Activated CD4-positive, alpha-beta T cell treated with anti-CD3 and anti-CD28 coated beads for 36 hours (primary cell): ENCODE measurements around the gene NRROS. TPM values are rescaled to one million over a fixed set of nuclear protein-coding genes. Genes with fewer than 3 reads are reported as not detected.
"Not testable (repeated sequence)": the region's sequence is repeated elsewhere in the genome, so short reads cannot be mapped to it uniquely, and the experiment has no call there.

Source experiments
- ATAC-seq: fragments of 200-7000 bp; cut with Tn5 transposase; one replicate; pipeline ENCODE4 v1.10.0; 2021; ENCODE audit warnings: mild to moderate bottlenecking, moderate library complexity
- CTCF ChIA-PET: fragments of 350-600 bp; sonication (Branson Sonifier 250); formaldehyde crosslinking; loops from one replicate; lab custom pipeline; 2021; ENCODE audit warnings: antibody characterized with exemption; lab: Charles Lee
- POLR2A ChIA-PET: fragments of 350-600 bp; sonication (Branson Sonifier 250); formaldehyde crosslinking; loops from one replicate; lab custom pipeline; 2021; ENCODE audit warnings: antibody characterized with exemption, inconsistent platforms; lab: Charles Lee
- DNase-seq: peaks from one replicate; pipeline ENCODE4 v3.0.0-alpha.2; 2020
- H3K27ac Mint-ChIP-seq: one replicate; pipeline ENCODE4 v1.8.0; 2021; ENCODE audit warnings: mixed read lengths
- H3K27me3 Mint-ChIP-seq: one replicate; pipeline ENCODE4 v1.8.0; 2021; ENCODE audit warnings: mixed read lengths
- H3K36me3 Mint-ChIP-seq: one replicate; pipeline ENCODE4 v1.8.0; 2021; ENCODE audit warnings: low read depth, mixed read lengths
- H3K4me1 Mint-ChIP-seq: one replicate; pipeline ENCODE4 v1.8.0; 2021; ENCODE audit warnings: mixed read lengths
- H3K4me3 Mint-ChIP-seq: one replicate; pipeline ENCODE4 v1.8.0; 2021; ENCODE audit warnings: mild to moderate bottlenecking, moderate library complexity, mixed read lengths
- H3K9me3 Mint-ChIP-seq: one replicate; pipeline ENCODE4 v1.8.0; 2021; ENCODE audit warnings: low read depth, mixed read lengths
- intact Hi-C, 2 experiments: fragments of 100-400 bp; cut with DNase I in 1 of 2; cut with micrococcal nuclease in 1 of 2; formaldehyde crosslinking; loops; one replicate each; pipeline versions ENCODE4 v1.14.2 to v1.15.1; 2022 to 2024; cut with DNase I, micrococcal nuclease
- total RNA-seq, 2 experiments: library from RNA; stranded (reverse); gene quantifications; one replicate each; pipeline ENCODE4 v1.2.3, GENCODE V29; 2021

The NRROS gene
- 10 to 100 TPM; 19.6 to 19.7 TPM for total RNA-seq

DNA sequence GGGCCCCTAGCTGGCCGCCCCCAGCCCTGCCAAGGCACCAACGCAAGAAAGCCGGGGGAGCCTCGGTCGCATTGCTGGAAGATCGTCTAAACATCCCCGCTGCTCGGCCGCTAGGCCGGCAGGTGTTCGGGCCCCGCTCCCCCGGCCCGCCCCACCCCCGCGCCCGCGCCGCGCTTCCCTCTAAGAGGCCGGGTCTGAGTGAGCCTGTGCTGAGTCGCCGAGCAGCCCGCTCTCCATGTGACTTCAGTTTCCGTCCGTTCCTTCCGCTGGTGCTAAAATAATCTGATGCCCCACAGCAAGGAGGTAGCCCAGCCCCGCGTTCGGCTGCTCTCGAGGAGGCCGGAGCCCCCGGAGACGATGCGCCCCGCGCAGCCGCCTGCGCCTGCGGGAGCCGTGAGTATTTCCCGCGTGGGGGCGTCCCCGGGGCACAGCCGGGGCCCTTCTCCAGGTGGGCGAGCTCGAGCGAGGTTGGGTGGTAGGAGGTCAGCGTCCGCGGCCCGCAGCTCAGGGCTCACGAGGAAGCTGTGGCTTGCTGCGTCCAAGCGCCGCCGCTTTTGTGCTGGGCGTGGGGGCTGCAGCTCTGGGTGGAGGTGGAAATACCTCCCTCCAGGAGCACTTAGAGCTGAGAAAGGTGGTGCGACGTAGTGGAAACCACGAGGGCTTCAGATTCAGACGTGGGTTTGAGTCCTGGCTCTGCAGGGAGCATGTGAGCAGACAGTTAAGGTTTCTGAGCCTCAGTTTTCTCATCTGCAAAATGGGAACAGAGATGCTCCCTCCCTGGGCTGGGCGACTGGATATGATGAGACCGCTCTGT, at the start of gene NRROS:
TSS of gene NRROS (plus strand) at position 212 of the 814 bp plus-strand sequence. CDS start 14,846 bp downstream, outside the sequence.
- Mint-ChIP-seq H3K27ac (peak within 1 kb of the TSS; percentile 98), H3K9me3 (no peaks in the 10 kb centered on the region), H3K27me3 (no peaks in the 10 kb centered on the region), H3K4me1 (peaks cover 62% of the 10 kb centered on the region), H3K4me3 (peak within 1 kb of the TSS; percentile 81), H3K36me3 (peaks cover 22% of the 10 kb centered on the region)
- ChIA-PET CTCF (interaction anchor here (0.7 to 1.4 kb wide), 5 partner anchors 8 to 1095 kb away, joined by 3 to 6 read pairs (median 3); no protein-coding TSS in a partner anchor), POLR2A (interaction anchor here (0.9 kb wide), 1 partner anchor 31 kb away, joined by 5 read pairs; no protein-coding TSS in a partner anchor)
- ATAC-seq (peak; percentile 65), DNase-seq (peak; percentile 86)
- intact Hi-C loops: loop anchor here (1.0 to 10.0 kb wide), 7 partner anchors 29 to 365 kb away; partner anchors contain the start of genes FBXO45 (in 2 of the 2), WDR53 (in 2 of the 2), CEP19 (in 1 of the 2) and PIGX (in 1 of the 2)

DNA sequence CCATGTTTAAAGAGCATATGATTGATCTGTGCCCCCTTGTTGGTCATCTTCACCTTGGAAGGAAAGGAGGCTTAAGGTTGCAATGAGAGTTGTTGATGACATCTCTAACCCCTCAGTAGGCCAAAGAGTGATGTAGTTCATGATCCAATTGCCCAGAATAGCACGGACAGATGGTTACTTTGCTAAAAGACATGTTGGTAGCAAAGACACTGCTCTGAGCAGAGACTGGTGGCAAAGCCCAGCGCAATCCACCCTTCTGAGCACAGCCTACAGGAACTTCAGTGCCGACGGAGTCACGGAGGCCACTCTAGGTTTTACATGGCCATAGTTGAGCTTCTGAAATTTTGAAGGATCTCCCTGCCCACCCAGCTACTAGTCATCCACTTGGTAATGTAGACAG, 49.2 kb upstream of the NRROS start:
- no peak overlapping the region for H3K4me3 Mint-ChIP-seq
- no peak for ATAC-seq
- intact Hi-C loops: no loop called here
- peaks cover 10% of the 10 kb centered on the region for H3K36me3 Mint-ChIP-seq
- POLR2A ChIA-PET: no interaction called here
- H3K27me3 Mint-ChIP-seq: no peaks in the 10 kb centered on the region
- no peaks in the 10 kb centered on the region for H3K4me1 Mint-ChIP-seq
- DNase-seq: no peak
- no peak overlapping the region for H3K27ac Mint-ChIP-seq
- CTCF ChIA-PET: interaction anchor here (0.5 to 1.5 kb wide), 8 partner anchors 11 to 589 kb away, joined by 3 to 5 read pairs (median 4); no protein-coding TSS in a partner anchor
- H3K9me3 Mint-ChIP-seq: no peaks in the 10 kb centered on the region

DNA sequence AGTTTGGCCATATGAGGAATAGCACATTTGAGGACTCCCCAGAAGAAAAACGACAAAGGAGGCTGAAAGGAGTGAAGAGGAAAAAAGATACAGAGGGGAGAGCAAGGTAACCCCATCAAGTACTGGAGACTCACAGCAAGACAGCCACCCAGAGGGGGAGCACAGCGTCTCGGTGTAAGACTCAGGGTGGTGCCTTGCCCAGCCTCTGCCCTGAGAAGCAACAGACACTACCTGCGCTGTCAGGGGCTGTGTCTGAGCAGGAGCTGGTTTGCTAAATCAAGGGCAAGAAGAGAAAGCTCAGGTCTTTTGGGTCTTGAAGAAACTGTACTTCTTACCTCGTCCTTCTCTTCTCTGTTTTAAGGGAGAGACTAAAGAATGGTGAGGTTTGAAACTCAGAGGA, 43.1 kb upstream of the NRROS start:
- ChIA-PET POLR2A (no interaction called here), CTCF (interaction anchor here (0.6 to 1.9 kb wide), 2 partner anchors 89 to 241 kb away, joined by 3 to 5 read pairs; no protein-coding TSS in a partner anchor)
- Mint-ChIP-seq H3K4me3 (no peak overlapping the region), H3K4me1 (no peaks in the 10 kb centered on the region), H3K27me3 (no peaks in the 10 kb centered on the region), H3K27ac (no peak overlapping the region), H3K36me3 (no peaks in the 10 kb centered on the region), H3K9me3 (no peaks in the 10 kb centered on the region)
- intact Hi-C loops: no loop called here
- DNase-seq (no peak), ATAC-seq (no peak)

DNA sequence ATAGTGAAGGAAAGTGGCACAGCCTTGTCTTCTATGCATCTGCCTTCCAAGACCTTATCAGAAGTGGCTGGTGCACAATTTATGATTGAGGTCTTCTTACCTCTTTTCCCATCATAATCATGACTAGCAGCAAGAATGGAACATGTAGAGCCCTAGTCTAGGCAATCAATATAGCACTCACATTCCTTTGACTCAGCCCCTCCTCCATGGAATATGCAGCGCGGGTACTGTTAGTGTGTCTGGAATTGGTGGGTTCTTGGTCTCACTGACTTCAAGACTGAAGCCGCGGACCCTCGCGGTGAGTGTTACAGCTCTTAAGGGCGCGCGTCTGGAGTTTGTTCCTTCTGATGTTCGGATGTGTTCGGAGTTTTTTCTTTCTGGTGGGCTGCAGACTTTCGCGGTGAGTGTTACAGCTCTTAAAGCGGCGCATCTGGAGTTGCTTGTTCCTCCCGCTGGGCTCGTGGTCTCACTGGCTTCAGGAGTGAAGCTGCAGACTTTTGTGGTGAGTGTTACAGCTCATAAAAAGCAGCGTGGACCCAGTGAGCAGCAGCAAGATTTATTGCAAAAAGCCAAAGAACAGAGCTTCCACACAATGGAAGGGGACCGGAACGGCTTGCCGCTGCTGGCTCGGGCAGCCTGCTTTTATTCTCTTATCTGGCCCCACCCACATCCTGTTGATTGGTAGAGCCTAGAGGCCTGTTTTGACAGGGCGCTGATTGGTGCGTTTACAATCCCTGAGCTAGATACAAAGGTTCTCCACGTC, 41.3 kb upstream of the NRROS start:
- H3K9me3 Mint-ChIP-seq, H3K27me3 Mint-ChIP-seq, H3K36me3 Mint-ChIP-seq, H3K27ac Mint-ChIP-seq, intact Hi-C loops, H3K4me1 Mint-ChIP-seq: not testable (repeated sequence)
- DNase-seq (peak; percentile 56), ATAC-seq (peak; percentile 26)
- CTCF ChIA-PET: interaction anchor here (0.6 to 1.5 kb wide), 6 partner anchors 9 to 344 kb away, joined by 3 to 5 read pairs (median 3); partner anchors contain the start of gene NCBP2
- POLR2A ChIA-PET: interaction anchor here (0.6 to 1.2 kb wide), 2 partner anchors 142 to 310 kb away, joined by 3 read pairs; partner anchors contain the start of gene PCYT1A
- H3K4me3 Mint-ChIP-seq: peak overlapping the region; percentile 65

DNA sequence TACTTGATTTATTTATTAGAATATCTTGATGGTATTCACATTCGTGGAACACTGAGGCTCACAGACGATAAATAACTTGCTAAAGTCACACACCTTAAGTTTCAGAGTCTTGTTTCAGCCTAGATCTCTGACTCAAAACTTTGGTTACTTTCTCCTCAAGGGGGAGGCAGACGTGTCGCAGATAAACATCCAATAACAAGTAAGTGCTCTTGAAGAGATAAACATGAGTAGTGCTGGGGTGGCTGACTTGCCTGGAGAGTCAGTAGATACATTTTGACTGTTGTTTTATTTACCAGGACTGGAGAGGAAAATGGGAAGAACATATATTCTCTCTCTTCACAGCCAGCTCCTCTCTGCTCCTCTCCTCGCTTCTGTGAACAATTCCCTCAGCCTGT, 39.8 kb upstream of the NRROS start:
- no peaks in the 10 kb centered on the region for H3K9me3 Mint-ChIP-seq
- ATAC-seq: no peak
- no peaks in the 10 kb centered on the region for H3K27me3 Mint-ChIP-seq
- DNase-seq: no peak
- H3K27ac Mint-ChIP-seq: no peak overlapping the region
- no peaks in the 10 kb centered on the region for H3K36me3 Mint-ChIP-seq
- intact Hi-C loops: loop anchor here (10.0 kb wide), 2 partner anchors 235 to 345 kb away; partner anchors contain the start of gene NCBP2 (in 1 of the 2)
- ChIA-PET POLR2A (no interaction called here), CTCF (no interaction called here)
- H3K4me3 Mint-ChIP-seq: no peak overlapping the region
- peaks cover 5% of the 10 kb centered on the region for H3K4me1 Mint-ChIP-seq

DNA sequence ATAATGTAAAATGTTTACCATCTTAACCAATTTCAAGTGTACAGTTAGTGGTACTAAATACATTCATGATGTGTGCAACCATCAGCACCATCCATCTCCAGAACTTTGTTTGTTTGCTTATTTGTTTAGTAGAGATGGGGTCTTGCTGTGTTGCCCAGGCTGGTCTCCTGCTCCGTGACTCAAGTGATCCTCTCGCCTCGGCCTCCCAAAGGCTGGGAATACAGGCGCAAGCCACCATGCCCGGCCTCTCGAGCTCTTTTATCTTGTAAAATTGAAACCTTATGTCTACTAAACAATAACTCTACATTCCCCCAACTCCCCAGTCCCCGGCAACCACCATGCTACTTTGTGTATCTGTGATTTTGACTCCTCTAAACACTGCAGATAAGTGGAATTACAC, 39.1 kb upstream of the NRROS start:
- CTCF ChIA-PET: no interaction called here
- Mint-ChIP-seq H3K4me1 (peaks cover 6% of the 10 kb centered on the region), H3K27ac (no peak overlapping the region), H3K4me3 (no peak overlapping the region), H3K27me3 (no peaks in the 10 kb centered on the region), H3K36me3 (no peaks in the 10 kb centered on the region), H3K9me3 (no peaks in the 10 kb centered on the region)
- intact Hi-C loops: loop anchor here (10.0 kb wide), 2 partner anchors 234 to 344 kb away; partner anchors contain the start of gene NCBP2 (in 1 of the 2)
- POLR2A ChIA-PET: no interaction called here
- ATAC-seq: no peak
- DNase-seq: no peak

DNA sequence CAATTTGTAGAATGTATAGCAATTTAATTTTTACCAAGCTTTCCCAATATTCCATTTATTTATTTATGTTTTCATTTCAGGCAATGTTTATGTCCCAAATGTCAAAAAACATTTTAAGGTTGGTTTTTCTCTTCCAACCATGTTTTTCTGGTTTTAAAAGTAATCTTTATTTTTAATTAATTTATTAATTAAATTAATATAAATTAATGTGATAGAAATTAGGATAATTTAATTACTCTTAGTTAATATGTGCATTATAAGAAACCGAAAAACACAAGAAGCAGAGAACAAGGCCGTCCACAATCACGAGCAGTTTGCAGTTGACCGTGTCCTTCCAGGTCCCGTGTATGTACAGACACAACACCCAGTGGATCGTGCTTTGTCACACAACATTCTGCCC, 36.8 kb upstream of the NRROS start:
- POLR2A ChIA-PET: no interaction called here
- no peak for ATAC-seq
- Mint-ChIP-seq H3K36me3 (no peaks in the 10 kb centered on the region), H3K27ac (no peak overlapping the region), H3K27me3 (no peaks in the 10 kb centered on the region), H3K9me3 (no peaks in the 10 kb centered on the region), H3K4me1 (peaks cover 6% of the 10 kb centered on the region), H3K4me3 (no peak overlapping the region)
- intact Hi-C loops: loop anchor here (10.0 kb wide), 2 partner anchors 232 to 342 kb away; partner anchors contain the start of gene NCBP2 (in 1 of the 2)
- CTCF ChIA-PET: interaction anchor here (12.4 kb wide), 1 partner anchor 85 kb away, joined by 216 read pairs; no protein-coding TSS in a partner anchor
- DNase-seq: no peak

DNA sequence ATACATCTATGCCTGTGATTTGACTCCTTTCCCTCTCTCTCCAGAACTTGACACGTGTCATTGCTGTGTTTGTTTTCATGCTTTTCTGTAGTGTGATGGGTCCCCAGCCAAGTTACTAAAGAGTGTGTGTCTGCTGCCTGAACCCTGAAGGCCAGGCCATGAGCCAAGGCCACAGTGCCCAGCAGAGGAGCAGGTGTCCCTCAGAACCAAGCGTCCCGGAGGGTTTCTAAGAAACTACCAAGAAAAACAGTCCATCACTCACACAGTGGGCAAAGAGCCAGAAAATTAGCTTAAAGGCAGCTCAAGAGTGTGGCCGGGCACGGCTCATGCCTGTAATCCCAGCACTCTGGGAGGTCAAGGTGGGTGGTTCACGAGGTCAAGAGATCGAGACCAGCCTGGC, 35.8 kb upstream of the NRROS start:
- Mint-ChIP-seq H3K9me3 (no peaks in the 10 kb centered on the region), H3K4me3 (no peak overlapping the region), H3K27me3 (no peaks in the 10 kb centered on the region), H3K4me1 (peaks cover 6% of the 10 kb centered on the region), H3K27ac (no peak overlapping the region), H3K36me3 (no peaks in the 10 kb centered on the region)
- DNase-seq (no peak), ATAC-seq (no peak)
- POLR2A ChIA-PET: no interaction called here
- CTCF ChIA-PET: interaction anchor here (2.8 to 12.4 kb wide), 2 partner anchors 75 to 84 kb away, joined by 9 to 216 read pairs; no protein-coding TSS in a partner anchor
- intact Hi-C loops: loop anchor here (10.0 kb wide), 2 partner anchors 231 to 341 kb away; partner anchors contain the start of gene NCBP2 (in 1 of the 2)

DNA sequence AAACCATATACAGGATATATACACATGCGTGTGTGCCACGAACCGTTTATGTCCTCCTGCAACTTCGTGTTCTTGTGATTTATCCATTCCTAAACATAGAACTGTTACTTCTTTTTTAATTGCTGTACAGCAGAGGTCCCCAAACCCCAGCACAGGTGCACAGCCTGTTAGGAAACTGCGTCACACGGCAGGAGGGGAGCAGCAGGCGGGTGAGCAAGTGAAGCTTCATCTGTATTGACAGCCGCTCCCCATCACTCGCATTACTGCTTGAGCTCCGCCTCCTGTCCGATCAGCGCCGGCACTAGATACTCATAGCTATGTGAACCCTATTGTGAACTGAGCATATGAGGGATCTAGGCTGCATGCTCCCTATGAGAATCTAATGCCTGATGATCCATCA, 34.9 kb upstream of the NRROS start:
- Mint-ChIP-seq H3K27me3 (no peaks in the 10 kb centered on the region), H3K9me3 (no peaks in the 10 kb centered on the region), H3K27ac (no peak overlapping the region), H3K4me1 (peaks cover 8% of the 10 kb centered on the region), H3K36me3 (no peaks in the 10 kb centered on the region), H3K4me3 (no peak overlapping the region)
- intact Hi-C loops: loop anchor here (10.0 kb wide), 2 partner anchors 230 to 340 kb away; partner anchors contain the start of gene NCBP2 (in 1 of the 2)
- ChIA-PET POLR2A (no interaction called here), CTCF (interaction anchor here (0.6 to 12.4 kb wide), 11 partner anchors 15 to 575 kb away, joined by 3 to 216 read pairs (median 3); no protein-coding TSS in a partner anchor)
- DNase-seq (peak; percentile 81), ATAC-seq (peak; percentile 82)

DNA sequence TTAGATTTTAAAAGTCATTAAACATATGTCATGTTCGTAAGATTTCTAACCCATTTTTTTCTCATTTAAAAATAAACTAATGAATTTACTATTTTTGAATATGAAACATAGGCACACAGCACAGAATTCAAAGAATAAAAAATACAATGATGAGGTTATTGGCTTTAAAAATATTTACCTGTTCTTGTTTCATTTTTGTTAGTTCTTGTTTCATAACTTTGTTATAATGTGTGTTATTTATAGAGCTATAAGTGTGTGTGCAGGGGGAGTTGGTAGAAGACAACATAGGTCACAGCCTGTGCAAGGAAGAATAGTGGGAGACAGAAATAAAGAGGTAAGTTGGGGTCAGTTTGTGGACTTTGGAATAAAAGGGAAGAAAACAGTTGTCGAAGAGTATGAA, 30.8 kb upstream of the NRROS start:
- ATAC-seq (no peak), DNase-seq (no peak)
- Mint-ChIP-seq H3K9me3 (no peaks in the 10 kb centered on the region), H3K4me3 (no peak overlapping the region), H3K27ac (no peak overlapping the region), H3K27me3 (no peaks in the 10 kb centered on the region), H3K36me3 (no peaks in the 10 kb centered on the region), H3K4me1 (peaks cover 29% of the 10 kb centered on the region)
- CTCF ChIA-PET: interaction anchor here (0.7 to 12.4 kb wide), 19 partner anchors 13 to 356 kb away, joined by 3 to 216 read pairs (median 5); partner anchors contain the start of gene PAK2
- POLR2A ChIA-PET: interaction anchor here (1.0 to 1.4 kb wide), 2 partner anchors 31 to 85 kb away, joined by 3 to 5 read pairs; partner anchors contain the start of gene NRROS
- intact Hi-C loops: loop anchor here (1.0 to 10.0 kb wide), 10 partner anchors 24 to 362 kb away; partner anchors contain the start of genes CEP19 (in 1 of the 2), FBXO45 (in 1 of the 2), NCBP2 (in 1 of the 2) and NRROS (in 1 of the 2)
